Astrocyte of the spinal cord (primary cell): ENCODE results near the gene SLC22A9.
"Not testable (repeated sequence)": the region's sequence is repeated elsewhere in the genome, so short reads cannot be mapped to it uniquely, and the experiment has no call there.

Experiments
- DNase-seq: peaks from one replicate; pipeline ENCODE4 v3.0.0; 2011; ENCODE audit warnings: low read depth, low spot score
- H3K4me3 ChIP-seq: 2 replicates; pipeline ENCODE4 v1.5.1; 2011; ENCODE audit warnings: low read depth, mild to moderate bottlenecking, low read length, moderate library complexity
- in situ Hi-C: cut with HindIII; loops from 2 replicates; pipeline ENCODE4 v1.10.0; 2017; ENCODE audit warnings: low sequenced_read_pairs
- TF ChIP-seq, protein P1 (sequence below): IDR thresholded peaks from 2 replicates; pipeline ENCODE4 v1.5.1; 2012; ENCODE audit warnings: low read depth, mild to moderate bottlenecking, low read length, inconsistent platforms

The SLC22A9 gene

DNA sequence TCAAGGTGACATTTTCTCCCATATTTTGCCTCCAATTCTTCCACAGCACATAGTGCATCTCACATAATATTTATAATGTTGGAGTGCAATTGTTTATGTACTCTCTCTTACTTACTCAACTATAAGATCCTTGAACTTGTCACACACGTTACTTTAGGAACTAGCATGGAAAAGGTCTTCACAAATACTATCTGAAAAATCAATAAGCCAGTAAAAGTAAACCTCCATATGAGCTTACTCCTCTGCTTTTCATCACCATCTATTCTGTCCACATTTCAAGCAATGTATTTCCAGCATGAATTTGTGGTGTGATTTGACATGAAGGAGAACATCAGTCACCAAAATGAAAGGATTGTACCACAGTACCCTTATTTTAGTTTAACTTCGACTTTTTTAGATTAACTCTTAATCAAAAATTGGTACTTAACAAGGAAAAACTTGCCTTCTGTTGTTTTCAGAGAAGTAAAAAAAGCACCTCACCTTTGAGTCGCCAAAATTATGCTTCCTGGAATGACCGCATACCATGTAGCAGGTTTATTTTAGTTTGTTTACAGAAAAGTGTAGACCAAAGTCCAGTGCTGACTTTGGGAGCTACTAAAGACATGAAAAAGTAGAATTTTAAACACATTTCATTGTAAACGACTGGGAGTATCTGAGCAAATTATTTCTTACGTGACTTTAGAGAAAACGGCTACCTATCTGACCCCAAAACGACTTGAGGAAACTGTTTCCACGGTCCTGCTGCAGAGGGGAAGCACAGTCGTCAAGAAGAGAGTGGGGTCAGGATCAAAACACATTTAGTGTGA is at the start of gene SLC22A9:
TSS of gene SLC22A9 (plus strand) at position 621 of the 806 bp plus-strand sequence. CDS start 272 bp downstream, outside the sequence.
- in situ Hi-C loops, result no loop called here
- no peak for DNase-seq
- TF ChIP-seq, protein P1, sequence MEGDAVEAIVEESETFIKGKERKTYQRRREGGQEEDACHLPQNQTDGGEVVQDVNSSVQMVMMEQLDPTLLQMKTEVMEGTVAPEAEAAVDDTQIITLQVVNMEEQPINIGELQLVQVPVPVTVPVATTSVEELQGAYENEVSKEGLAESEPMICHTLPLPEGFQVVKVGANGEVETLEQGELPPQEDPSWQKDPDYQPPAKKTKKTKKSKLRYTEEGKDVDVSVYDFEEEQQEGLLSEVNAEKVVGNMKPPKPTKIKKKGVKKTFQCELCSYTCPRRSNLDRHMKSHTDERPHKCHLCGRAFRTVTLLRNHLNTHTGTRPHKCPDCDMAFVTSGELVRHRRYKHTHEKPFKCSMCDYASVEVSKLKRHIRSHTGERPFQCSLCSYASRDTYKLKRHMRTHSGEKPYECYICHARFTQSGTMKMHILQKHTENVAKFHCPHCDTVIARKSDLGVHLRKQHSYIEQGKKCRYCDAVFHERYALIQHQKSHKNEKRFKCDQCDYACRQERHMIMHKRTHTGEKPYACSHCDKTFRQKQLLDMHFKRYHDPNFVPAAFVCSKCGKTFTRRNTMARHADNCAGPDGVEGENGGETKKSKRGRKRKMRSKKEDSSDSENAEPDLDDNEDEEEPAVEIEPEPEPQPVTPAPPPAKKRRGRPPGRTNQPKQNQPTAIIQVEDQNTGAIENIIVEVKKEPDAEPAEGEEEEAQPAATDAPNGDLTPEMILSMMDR, result no peak
- no peak within 1 kb of the TSS for H3K4me3 ChIP-seq

DNA sequence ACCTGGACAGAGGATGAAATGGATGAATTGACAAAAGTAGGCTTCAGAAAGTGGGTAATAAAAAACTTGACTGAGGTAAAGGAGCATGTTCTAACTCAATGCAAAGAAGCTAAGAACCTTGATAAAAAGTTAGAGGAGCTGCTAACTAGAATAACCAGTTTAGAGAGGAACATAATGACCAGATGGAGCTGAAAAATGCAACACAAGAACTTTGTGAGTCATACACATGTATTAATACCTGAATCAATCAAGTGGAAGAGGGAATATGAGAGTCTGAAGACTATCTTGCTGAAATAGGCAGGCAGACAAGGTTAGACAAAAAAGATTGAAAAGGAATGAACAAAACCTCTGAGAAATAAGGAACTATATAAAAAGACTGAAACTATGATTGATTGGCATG is 47.9 kb upstream of the SLC22A9 start:
- in situ Hi-C loops, result no loop called here
- no peak for DNase-seq
- no peak overlapping the region for H3K4me3 ChIP-seq
- TF ChIP-seq, protein P1, result no peak

DNA sequence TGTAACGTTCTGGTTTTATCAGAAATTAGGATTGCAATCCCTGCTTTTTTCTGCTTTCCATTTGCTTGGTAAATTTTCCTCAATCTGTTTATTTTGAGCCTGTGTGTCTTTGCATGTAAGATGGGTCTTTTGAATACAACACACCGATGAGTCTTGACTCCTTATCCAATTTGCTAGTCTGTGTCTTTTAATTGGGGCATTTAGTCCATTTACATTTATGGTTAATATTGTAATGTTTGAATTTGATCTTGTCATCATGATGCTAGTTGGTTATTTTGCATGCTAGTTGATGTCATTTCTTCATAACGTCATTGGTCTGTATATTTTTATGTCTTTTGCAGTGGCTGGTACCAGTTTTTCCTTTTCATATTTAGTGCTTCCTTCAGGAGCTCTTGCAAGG is 34.5 kb upstream of the SLC22A9 start:
- DNase-seq, in situ Hi-C loops, H3K4me3 ChIP-seq: not testable (repeated sequence)

DNA sequence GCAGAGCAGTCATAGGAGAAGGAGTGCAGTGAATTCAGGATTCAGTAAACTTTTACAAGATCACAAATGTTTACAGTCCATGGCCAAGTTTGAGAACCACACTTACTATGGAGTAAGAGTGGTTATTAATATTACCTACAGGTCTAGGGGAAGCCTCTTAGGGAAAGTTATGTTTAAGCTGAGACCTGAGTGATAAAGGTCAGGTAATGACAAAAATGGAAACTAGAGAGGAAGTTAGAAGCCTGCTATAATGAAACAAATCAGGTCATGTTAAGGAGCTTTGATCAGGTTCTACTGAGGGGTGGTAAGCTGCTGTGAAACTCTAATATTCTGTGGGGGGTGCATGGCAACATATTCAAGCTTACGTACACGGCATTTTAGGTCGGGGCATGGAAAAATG is 32.5 kb upstream of the SLC22A9 start:
- in situ Hi-C loops, result no loop called here

DNA sequence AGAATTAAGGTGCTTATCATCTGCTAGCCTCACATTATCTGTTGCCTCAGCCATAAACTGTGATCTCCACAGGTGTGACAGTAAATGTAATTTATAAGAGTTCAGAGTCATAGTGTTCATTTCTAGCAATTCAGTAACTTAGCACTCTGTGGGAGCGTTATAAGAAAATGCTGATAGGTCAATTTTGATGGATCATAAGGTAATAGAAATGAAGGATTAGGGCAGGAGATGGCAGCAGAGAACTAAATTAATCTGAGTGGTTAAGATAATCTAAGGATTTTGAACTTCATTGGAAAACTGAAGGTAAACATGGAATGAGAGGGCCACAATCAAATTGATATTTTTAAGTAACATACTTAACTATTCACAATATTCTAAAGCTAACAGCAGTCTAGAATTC is 26.5 kb upstream of the SLC22A9 start:
- in situ Hi-C loops, result no loop called here
- no peak for DNase-seq
- TF ChIP-seq, protein P1, result no peak
- no peak overlapping the region for H3K4me3 ChIP-seq

More for the DNA sequence above, 32.5 kb upstream of the SLC22A9 start:
- TF ChIP-seq, protein P1, result no peak
- no peak overlapping the region for H3K4me3 ChIP-seq
- DNase-seq, result no peak

DNA sequence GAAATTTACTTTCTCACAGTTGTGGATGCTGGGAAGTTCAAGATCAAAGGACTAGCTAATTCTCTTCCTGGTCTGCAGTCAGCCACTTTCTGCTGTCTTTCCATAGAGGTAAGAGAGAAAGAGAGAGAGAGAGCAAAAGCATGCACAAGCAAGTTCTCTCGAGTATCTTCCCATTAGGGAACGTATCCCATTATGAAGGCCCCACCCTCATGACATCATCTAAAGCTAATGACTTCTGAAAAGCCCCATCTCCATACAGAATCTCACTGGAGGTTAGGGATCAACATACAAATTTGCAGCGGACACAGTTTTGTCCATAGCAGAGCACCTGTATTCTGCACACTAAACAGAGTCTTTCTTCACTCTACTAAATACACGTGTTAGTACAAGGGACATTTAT is 17.4 kb upstream of the SLC22A9 start:
- in situ Hi-C loops, result no loop called here
- no peak overlapping the region for H3K4me3 ChIP-seq
- no peak for DNase-seq
- TF ChIP-seq, protein P1, result no peak

DNA sequence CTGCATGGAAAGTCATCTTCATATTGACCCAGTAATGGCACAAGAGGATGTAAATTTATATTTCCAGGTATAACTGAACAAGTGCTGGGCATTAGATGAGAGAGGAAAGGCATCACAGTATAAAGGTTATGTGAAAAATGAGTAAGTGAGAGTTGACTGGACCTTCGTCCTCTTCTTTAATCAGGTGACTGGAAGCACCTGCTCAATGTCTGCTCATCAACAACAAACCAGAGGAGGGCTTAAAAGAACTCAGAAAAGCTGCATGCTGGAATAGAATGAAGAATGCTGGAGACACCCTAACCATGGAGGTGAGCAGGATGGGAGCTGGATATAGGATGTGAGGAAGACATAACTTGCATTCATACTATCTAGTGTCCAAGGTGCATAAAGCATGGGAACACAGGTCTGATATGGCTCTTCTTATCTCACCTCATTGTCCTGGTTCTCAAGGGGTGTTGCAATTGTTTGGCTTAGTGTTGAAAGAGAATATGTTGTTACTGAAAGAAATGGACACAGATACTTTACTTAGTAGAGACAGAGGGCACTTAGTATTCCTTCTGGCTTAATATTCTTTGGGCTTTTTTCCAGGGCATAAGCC is 7.3 kb upstream of the SLC22A9 start:
- TF ChIP-seq, protein P1, result no peak
- no peak overlapping the region for H3K4me3 ChIP-seq
- in situ Hi-C loops, result no loop called here
- no peak for DNase-seq
